H7 (cell line): ENCODE measurements around the gene PHF3. TPM values are rescaled to one million over a fixed set of nuclear protein-coding genes. Genes with fewer than 3 reads are reported as not detected.
"Not testable (repeated sequence)": the region's sequence is repeated elsewhere in the genome, so short reads cannot be mapped to it uniquely, and the experiment has no call there.

Source experiments
- DNase-seq: peaks from one replicate; pipeline ENCODE4 v3.0.0; 2012
- H3K27me3 ChIP-seq: 2 replicates; pipeline ENCODE4 v1.6.0; 2011; ENCODE audit warnings: mild to moderate bottlenecking, low read length; ENCODE audit not compliant: control insufficient read depth, insufficient read depth
- H3K36me3 ChIP-seq: replicated peaks from 2 replicates; pipeline ENCODE4 v1.5.1; 2011; ENCODE audit warnings: low read length; ENCODE audit not compliant: control insufficient read depth, insufficient read depth
- H3K4me3 ChIP-seq: 2 replicates; pipeline ENCODE4 v1.5.1; 2011; ENCODE audit warnings: low read depth, mild to moderate bottlenecking, control low read depth, low read length, moderate library complexity; ENCODE audit not compliant: insufficient read depth
- total RNA-seq: library from RNA; depleted of rRNA; stranded (reverse); fragments of >200 nt; shearing (Covaris generic); gene quantifications from 2 replicates; pipeline ENCODE4 v1.2.3, GENCODE V29; 2014

Gene PHF3
- total RNA-seq, 1 experiment from 2014 or later, result 35.5 TPM

DNA sequence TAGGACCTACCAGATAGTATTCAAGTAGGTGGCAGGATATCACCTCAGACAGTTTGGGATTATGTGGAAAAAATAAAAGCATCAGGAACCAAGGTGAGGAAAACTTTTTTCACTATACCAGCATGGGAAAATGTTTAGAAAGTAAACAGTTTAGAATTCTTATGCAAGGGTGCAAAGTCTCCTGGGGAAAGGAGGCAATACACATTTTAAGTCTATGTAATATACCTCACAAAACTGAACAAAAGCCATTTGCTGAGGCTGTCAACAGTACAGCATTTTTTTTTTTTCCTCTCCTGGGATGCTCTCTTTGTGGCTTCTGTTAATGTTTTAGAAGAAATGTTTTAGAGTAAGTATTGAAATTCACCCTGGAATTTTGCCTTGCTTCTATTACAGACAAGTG is 73.5 kb downstream of the PHF3 start:
- Histone ChIP-seq H3K36me3 (peaks cover 20% of the 10 kb centered on the region), H3K4me3 (no peak overlapping the region), H3K27me3 (no peaks in the 10 kb centered on the region)
- DNase-seq, result no peak

- peaks cover 17% of the 10 kb centered on the region for H3K36me3 ChIP-seq
- no peaks in the 10 kb centered on the region for H3K27me3 ChIP-seq
- DNase-seq, result no peak
These were observed 77.7 kb downstream of the PHF3 start for GRCh38 chr6:63713332-63713731.

DNA sequence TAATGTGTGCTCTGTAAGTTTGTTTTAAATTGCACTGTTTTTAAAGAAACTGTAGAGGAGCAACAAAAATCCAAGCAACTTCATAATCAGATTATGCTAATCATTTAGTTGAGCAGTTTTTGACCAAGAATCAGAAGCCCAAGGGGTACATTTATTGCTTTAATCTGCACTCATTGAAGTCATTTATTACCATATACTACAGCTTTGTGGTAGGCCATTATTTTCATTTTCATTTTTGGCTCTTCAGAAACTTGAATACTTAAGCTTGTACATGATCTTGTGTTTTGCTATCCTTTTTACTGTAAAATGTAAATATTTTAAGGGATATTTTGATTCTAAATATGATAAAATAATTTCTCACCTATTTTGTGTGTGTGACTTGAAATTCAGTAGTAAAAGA is 78.5 kb downstream of the PHF3 start:
- H3K36me3 ChIP-seq, result peaks cover 17% of the 10 kb centered on the region
- H3K27me3 ChIP-seq, result no peaks in the 10 kb centered on the region
- no peak for DNase-seq
- no peak overlapping the region for H3K4me3 ChIP-seq

More at GRCh38 chr6:63713332-63713731, 77.7 kb downstream of the PHF3 start:
- no peak overlapping the region for H3K4me3 ChIP-seq

GRCh38 chr6:63716169-63716568 is 80.6 kb downstream of the PHF3 start:
- Histone ChIP-seq H3K36me3 (peaks cover 12% of the 10 kb centered on the region), H3K4me3 (no peak overlapping the region), H3K27me3 (no peaks in the 10 kb centered on the region)
- DNase-seq, result no peak

GRCh38 chr6:63721181-63721580 is 85.6 kb downstream of the PHF3 start:
- Histone ChIP-seq H3K4me3 (no peak overlapping the region), H3K36me3 (no peaks in the 10 kb centered on the region), H3K27me3 (no peaks in the 10 kb centered on the region)
- DNase-seq, result no peak

DNA sequence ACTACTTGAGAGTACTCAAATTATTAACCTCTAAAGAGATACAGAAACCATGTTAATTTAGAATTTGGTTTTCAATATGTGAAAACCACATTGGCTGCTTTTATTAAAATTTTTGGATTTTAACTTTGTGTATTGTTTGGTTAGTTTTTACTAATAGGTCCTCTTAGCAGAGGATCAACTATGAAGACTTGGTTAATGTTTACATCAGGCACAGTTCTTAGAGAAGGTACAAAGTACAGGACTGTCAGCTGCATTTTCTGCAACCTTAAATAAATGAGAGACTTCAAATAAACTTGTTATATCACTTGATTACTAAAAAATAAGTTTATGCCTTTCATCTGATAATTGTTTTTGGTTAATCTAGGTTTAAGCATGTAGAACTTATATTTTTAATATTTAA is 89.1 kb downstream of the PHF3 start:
- DNase-seq, result no peak
- Histone ChIP-seq H3K27me3 (no peaks in the 10 kb centered on the region), H3K36me3 (no peaks in the 10 kb centered on the region)

GRCh38 chr6:63730311-63730710 is 94.7 kb downstream of the PHF3 start:
- no peaks in the 10 kb centered on the region for H3K27me3 ChIP-seq
- no peaks in the 10 kb centered on the region for H3K36me3 ChIP-seq
- H3K4me3 ChIP-seq, result no peak overlapping the region
- no peak for DNase-seq

More for the DNA sequence above, 89.1 kb downstream of the PHF3 start:
- no peak overlapping the region for H3K4me3 ChIP-seq

- H3K4me3 ChIP-seq, result no peak overlapping the region
- no peak for DNase-seq
- no peaks in the 10 kb centered on the region for H3K36me3 ChIP-seq
These were observed 96.3 kb downstream of the PHF3 start for GRCh38 chr6:63731930-63732329.

DNA sequence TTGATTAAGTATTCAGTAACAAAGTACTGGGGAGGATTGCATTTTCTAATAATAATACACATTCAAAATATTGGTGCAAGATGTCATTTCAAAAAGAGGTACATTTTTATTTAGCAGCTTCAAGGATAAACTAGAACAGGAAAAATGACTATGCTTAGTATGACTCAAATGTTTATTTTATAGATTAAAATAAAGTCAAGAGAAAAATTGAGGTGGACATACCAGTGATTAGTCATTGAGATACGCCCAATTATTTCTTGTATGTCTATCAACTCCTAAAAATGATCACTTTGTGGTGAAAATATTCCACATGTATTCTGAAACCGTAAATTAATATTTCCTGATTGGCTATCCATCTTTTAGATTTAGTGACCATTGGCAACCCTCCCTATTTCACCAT is 96.7 kb downstream of the PHF3 start:
- H3K36me3 ChIP-seq, result no peaks in the 10 kb centered on the region

More at GRCh38 chr6:63731930-63732329, 96.3 kb downstream of the PHF3 start:
- H3K27me3 ChIP-seq, result no peaks in the 10 kb centered on the region

GRCh38 chr6:63734923-63735322 is 99.3 kb downstream of the PHF3 start:
- Histone ChIP-seq H3K27me3 (no peaks in the 10 kb centered on the region), H3K4me3 (no peak overlapping the region), H3K36me3 (no peaks in the 10 kb centered on the region)
- no peak for DNase-seq

More for the DNA sequence above, 96.7 kb downstream of the PHF3 start:
- no peak overlapping the region for H3K4me3 ChIP-seq
- DNase-seq, result no peak
- no peaks in the 10 kb centered on the region for H3K27me3 ChIP-seq

DNA sequence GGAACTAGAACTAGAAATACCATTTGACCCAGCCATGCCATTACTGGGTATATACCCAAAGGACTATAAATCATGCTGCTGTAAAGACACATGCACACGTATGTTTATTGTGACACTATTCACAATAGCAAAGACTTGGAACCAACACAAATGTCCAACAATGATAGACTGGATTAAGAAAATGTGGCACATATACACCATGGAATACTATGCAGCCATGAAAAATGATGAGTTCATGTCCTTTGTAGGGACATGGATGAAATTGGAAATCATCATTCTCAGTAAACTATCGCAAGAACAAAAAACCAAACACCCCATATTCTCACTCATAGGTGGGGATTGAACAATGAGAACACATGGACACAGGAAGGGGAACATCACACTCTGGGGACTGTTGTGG is 102.6 kb downstream of the PHF3 start:
- not testable (repeated sequence) for H3K4me3 ChIP-seq, DNase-seq, H3K27me3 ChIP-seq, H3K36me3 ChIP-seq

GRCh38 chr6:63739094-63739687 is 103.6 kb downstream of the PHF3 start:
- Histone ChIP-seq H3K36me3 (no peaks in the 10 kb centered on the region), H3K4me3 (no peak overlapping the region), H3K27me3 (no peaks in the 10 kb centered on the region)
- DNase-seq, result no peak

DNA sequence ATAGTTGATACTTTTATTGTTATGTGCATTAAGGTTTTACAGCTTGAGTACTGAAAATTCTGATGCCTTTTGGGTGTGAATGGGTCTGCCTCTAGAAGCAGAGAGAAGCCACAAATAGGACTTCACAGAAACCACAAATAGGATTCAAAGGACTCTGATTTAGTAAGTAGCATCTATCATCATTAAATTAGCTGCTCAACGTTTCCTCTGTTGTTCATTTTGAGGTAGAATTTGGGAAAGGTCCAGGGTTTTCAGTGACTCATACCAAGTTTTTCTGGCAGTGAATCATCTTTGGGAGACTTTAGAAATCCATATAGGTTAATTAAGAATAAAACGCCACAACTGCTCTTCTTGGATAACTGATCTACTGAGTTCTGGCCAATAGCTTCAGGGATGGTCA is 105.1 kb downstream of the PHF3 start:
- H3K27me3 ChIP-seq, result no peaks in the 10 kb centered on the region
- no peak overlapping the region for H3K4me3 ChIP-seq
- no peaks in the 10 kb centered on the region for H3K36me3 ChIP-seq
- DNase-seq, result no peak

DNA sequence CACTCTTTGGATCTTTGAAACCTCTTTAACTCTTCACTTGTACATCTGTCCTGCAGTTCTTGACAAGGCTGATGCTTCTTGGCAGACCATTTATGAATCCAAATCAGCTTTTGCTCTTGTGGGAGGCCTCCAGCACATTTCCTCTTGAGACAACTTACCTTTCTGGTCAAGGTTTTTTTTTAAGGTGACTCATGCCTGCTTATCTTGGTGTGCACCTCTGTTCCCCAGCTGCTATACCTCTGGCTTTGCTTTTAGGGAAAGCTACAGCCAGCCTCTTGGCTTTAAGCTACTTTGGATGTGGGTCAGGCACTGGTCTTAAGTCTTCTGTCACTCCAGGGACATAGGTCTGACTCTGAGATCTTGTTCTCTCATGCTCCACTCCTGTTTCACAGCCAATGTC is 106.5 kb downstream of the PHF3 start:
- H3K4me3 ChIP-seq, result no peak overlapping the region
- H3K36me3 ChIP-seq, result no peaks in the 10 kb centered on the region
- no peak for DNase-seq
- H3K27me3 ChIP-seq, result no peaks in the 10 kb centered on the region

DNA sequence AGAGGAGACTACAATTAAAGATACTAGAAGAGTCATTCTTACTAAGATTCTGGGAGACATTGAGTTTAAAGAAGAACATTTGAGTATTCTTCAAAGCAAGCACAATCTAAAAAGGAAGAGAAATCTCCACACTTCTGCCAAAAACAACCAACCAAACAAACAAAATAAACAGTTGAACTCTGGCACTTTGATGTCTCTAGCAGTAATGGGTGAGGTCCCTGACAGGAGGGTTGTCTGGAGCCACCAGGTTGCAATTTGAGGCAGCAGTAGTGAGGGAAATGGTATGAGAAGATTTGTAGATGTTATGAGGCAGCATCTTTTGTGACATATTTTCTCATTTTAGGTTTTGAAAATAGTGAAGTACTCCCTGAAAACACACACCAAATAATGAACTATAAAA is 108.1 kb downstream of the PHF3 start:
- Histone ChIP-seq H3K27me3 (no peaks in the 10 kb centered on the region), H3K36me3 (no peaks in the 10 kb centered on the region), H3K4me3 (no peak overlapping the region)
- DNase-seq, result no peak

- Histone ChIP-seq H3K36me3 (no peaks in the 10 kb centered on the region), H3K27me3 (no peaks in the 10 kb centered on the region), H3K4me3 (no peak overlapping the region)
- no peak for DNase-seq
These were observed 109.2 kb downstream of the PHF3 start for GRCh38 chr6:63744810-63745209.
